GM21619 (cell line): ENCODE data around the gene CD4.
A peak's percentile ranks its signal among the peaks of the same experiment; 100 is the strongest.
"Not testable (repeated sequence)": the region's sequence is repeated elsewhere in the genome, so short reads cannot be mapped to it uniquely, and the experiment has no call there.

Experiments used
- ATAC-seq: cut with Tn5 transposase; IDR thresholded peaks from one replicate; pipeline ENCODE4 v1.9.1; 2021; ENCODE audit not compliant: unreplicated experiment

The CD4 gene

DNA sequence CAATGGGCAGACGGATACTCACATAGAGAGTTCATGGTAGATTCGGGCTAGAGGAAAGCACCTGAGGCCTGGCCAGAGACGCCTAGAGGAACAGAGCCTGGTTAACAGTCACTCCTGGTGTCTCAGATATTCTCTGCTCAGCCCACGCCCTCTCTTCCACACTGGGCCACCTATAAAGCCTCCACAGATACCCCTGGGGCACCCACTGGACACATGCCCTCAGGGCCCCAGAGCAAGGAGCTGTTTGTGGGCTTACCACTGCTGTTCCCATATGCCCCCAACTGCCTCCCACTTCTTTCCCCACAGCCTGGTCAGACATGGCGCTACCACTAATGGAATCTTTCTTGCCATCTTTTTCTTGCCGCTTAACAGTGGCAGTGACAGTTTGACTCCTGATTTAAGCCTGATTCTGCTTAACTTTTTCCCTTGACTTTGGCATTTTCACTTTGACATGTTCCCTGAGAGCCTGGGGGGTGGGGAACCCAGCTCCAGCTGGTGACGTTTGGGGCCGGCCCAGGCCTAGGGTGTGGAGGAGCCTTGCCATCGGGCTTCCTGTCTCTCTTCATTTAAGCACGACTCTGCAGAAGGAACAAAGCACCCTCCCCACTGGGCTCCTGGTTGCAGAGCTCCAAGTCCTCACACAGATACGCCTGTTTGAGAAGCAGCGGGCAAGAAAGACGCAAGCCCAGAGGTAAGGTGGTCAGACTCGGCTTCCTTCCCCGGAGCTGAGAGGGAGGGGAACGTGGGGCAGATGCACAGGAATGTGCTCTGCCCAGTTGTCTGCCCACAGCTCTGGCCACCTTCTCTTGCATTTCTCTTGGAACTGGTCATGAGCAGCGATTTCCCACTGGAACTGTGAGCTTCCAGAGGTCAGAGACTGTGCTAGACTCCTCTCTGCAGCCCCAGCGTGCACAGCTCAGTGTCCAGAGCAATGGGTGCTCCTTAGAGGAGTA is at the start of gene CD4:
Gene CD4 (plus strand): TSS at position 557 of the 953 bp plus-strand sequence. CDS start 10,611 bp downstream, outside the sequence.
- ATAC-seq: no peak

DNA sequence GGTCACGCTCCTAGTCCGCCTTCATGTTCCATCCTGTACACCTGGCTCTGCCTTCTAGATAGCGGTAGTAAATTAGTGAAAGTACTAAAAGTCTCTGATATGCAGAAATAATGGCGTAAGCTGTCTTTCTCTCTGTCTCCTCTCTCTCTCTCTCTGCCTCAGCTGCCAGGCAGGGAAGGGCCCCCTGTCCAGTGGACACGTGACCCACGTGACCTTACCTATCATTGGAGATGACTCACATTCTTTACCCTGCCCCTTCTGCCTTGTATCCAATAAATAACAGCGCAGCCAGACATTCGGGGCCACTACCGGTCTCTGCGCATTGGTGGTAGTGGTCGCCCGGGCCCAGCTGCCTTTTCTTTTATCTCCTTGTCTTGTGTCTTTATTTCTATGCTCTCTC is 47.2 kb upstream of the CD4 start:
- not testable (repeated sequence) for ATAC-seq

GRCh38 chr12:6742834-6743233 is 46.5 kb upstream of the CD4 start:
- no peak for ATAC-seq

DNA sequence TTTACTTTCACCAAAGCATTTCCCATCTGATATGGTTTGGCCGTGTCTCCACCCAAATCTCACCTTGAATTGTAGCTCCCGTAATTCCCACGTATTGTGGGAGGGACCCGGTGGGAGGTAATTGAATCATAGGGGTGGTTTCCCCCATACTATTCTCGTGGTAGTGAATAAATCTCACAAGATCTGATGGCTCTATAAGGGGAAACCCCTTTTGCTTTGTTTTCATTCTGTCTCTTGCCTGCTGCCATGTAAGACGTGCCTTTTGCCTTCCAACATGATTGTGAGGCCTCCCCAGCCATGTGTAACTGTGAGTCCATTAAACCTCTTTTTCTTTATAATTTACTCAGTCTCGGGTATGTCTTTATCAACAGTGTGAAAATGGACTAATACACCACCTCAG is 46.0 kb upstream of the CD4 start:
- not testable (repeated sequence) for ATAC-seq

- ATAC-seq: no peak
Measured at GRCh38 chr12:6745741-6746525, 43.4 kb upstream of the CD4 start.

DNA sequence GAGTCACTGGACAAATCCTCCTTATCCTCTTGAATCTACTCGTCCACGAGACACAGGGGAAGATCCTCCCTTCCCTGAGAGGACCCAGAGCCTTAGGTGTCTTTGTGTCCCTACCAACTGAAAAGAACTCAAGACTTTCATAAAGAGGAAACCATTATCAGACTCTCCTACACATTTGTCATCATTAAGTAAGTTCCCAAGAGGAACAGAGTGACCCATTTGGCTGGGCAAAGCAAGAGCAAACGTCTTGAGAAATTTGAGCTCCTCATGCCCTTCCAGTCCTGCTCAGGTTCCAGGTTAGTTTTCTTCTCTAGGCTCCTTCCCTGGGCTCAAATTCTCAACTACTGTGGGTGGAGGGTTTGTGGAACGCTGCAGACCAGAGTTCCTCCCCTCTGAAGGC is 42.1 kb upstream of the CD4 start:
- no peak for ATAC-seq

DNA sequence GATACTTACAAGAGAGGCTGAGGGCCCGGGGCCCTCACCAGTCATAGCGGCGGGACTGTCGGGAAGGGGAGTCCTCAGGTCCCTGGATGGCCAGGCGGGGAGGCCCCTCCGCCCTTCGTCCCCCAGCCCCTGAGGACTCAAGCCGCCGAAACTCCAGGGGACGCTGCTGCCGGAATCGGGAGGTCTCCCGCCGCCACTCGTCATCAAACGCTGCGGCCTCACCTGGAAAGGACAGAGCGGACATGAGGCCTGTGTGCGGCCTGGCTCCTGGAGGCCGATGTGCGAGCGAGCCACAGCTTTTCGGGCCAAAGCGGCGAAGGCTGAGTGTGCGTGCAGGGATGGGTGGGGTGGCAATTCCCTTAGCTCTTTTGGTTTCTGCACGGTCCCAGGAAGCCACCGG is 40.6 kb upstream of the CD4 start:
- no peak for ATAC-seq

DNA sequence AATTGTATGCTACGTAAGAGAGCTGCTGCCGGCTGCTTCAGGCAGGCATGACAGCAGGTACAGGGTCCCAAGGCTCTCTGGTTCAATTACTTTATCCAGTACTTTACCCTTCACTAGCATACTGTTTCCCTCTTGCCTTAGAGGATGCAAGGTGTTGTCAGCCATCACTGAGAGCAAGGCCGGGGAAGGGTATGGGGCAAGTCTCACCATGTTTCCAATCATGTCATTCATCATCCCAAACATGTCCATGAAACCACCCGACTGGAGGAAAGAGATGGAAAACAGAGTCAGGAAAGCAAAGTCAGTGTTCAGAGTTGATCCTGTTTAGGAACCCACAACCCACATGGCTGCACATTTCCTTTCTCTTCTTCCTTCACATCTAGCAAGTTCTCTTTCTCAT is 38.8 kb upstream of the CD4 start:
- no peak for ATAC-seq

- no peak for ATAC-seq
Measured at GRCh38 chr12:6751767-6752166, 37.6 kb upstream of the CD4 start.

GRCh38 chr12:6752167-6752920 is 37.0 kb upstream of the CD4 start:
- ATAC-seq: no peak

DNA sequence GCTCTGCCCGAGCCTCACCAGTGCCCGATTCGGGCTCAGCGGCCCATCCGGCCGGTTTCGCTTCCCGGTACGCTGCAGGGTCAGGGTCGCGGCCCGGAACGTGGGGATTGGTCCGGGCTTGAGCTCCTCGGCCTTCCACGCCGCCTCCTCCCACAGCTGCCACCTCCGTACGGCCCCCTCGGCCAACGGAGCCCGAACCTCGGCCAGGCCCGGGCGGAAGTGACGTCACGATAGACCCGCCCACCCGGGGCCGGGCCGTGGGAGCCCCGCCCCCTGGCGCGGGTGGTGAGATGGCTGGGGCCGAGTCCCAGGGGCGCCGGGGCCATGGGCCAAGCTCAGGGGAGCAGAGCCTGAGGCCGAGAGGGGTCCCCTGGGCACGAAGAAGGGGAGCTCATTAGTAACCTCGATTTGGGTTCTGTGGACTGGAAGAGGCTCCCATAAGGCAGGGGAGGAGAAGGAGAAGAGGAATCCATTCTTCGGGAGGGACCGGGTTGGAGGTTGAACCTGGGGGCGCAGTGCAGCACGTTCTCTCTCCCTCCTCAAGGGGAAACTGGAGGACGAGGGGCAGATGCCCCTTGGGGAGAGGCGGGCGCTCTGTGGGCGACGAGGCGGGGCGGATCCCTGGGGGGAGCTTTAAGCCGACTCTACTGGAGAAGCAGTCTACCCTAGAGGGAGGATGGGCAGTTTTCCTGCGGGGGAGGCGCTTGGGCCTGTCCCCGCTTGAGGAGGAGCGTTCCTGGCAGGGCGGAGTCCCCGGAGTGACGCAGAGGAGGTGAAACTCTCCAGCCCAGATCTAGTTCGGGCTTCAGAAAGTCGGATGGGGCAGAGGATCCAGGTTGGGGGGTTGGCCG is 36.2 kb upstream of the CD4 start, which contains the start of gene MLF2:
Gene MLF2 (minus strand): TSS at position 221 of the 851 bp plus-strand sequence. CDS start 807 bp downstream, outside the sequence.
- ATAC-seq: peak; percentile 90

DNA sequence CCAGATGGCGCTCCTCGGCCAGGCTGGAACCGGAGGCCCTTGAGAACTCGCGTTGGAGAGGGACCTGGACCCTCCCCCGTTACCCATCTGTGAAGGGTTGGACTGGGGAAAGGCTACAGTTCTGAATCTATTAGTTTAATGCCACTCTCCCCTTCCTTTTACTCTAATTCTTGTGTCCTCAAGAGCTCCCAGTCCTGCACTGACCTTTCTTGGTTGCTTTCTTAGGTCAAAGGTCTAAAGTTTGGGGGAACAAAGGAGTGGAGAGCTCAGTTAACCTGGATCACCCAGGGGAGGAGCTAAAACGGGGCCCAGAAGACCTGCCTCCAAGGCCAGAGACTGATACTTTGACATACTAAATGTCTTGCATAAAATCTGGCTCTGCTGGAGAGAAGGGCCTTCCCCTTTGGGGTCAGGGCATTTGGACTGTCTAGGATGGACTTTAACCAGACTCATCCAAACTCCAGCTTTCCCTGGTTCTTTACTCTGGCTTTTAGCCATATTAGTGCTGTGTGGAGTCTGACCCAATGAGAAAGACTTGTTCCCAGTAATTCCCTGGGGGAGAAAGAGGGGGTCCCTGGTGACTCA is 35.5 kb upstream of the CD4 start:
- no peak for ATAC-seq

- ATAC-seq: no peak
Measured at GRCh38 chr12:6754411-6754810, 34.9 kb upstream of the CD4 start.

GRCh38 chr12:6757028-6757690 is 32.2 kb upstream of the CD4 start:
- ATAC-seq: no peak

GRCh38 chr12:6758506-6759095 is 30.7 kb upstream of the CD4 start:
- ATAC-seq: no peak

DNA sequence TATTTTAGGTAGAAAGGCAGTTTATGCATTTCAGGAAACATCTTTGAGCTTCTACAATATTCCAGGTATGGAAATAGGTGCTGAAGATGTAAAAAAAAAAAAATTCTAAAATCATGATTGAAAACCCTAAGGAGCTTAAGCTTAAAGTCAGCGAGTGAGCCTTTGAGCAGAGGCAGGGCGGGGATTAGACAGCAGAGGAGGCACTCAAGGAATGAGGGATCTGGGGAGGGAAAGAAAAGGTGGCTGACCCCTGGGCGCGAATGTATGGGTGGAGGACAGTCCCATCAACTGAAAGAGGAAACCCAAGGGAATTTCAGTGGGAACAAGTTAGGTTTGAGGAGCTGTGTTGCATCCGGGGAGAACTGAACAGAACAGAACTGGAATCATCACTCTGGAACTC is 29.6 kb upstream of the CD4 start:
- no peak for ATAC-seq

GRCh38 chr12:6763380-6763779 is 25.9 kb upstream of the CD4 start:
- no peak for ATAC-seq

- peak; percentile 70 for ATAC-seq
Measured at GRCh38 chr12:6764011-6764828, 25.1 kb upstream of the CD4 start.
